Activated T-helper 1 cell treated with anti-CD3 and anti-CD28 coated beads, Interleukin-2, amount 50 U/mL, for 16 hours (primary cell): ENCODE data around the gene CHMP1A.
"Not testable (repeated sequence)": the region's sequence is repeated elsewhere in the genome, so short reads cannot be mapped to it uniquely, and the experiment has no call there.

Source experiments
- DNase-seq, 2 donors: peaks; one replicate each; pipeline ENCODE4 v3.0.0-alpha.2; 2020; ENCODE audit warnings: low read depth in 1 of 2, low spot score in 1 of 2

CHMP1A gene

DNA sequence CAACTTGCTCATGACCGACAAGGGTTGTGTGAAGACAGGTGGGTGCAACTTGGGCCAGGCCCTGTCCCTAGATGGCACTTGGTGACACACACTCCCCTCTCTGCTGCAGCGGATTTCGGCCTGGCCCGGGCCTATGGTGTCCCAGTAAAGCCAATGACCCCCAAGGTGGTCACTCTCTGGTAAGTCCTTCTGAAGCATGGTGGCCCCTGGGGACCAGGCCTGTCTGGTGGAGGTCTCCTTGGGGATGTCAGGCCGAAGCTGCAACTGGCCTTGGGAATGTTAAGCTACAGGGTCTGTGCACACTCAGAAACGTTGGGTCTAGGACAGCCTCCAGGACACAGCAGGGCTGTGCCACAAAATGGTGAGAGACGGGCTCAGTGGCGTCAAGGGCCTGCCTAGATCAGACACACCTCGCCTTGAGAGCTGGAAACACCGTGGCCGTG is 35.8 kb upstream of the CHMP1A start:
- no peak for DNase-seq

DNA sequence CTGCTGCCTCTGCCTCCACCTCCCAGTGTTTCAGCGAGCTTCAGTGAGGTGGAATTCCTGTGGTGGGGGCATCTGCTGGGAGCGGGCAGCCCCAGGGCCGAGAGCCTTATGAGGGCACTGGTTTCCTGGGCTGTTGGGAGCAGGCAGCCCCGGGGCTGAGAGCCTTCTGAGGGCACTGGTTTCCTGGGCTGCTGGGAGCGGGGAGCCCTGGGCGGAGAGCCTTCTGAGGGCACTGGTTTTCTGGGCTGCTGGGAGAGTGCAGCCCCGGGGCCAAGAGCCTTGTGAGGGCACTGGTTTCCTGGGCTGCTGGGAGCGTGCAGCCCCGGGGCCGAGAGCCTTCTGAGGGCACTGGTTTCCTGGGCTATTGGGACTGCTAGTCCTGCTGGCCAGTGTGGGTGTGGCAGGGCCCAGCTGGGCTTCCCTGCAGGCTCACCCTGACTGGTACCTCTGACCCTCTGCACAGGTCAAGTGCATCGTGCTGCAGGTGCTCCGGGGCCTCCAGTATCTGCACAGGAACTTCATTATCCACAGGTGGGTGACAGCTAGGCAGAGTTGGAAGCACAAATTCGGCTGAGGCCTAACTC is 34.6 kb upstream of the CHMP1A start:
- DNase-seq, result no peak

DNA sequence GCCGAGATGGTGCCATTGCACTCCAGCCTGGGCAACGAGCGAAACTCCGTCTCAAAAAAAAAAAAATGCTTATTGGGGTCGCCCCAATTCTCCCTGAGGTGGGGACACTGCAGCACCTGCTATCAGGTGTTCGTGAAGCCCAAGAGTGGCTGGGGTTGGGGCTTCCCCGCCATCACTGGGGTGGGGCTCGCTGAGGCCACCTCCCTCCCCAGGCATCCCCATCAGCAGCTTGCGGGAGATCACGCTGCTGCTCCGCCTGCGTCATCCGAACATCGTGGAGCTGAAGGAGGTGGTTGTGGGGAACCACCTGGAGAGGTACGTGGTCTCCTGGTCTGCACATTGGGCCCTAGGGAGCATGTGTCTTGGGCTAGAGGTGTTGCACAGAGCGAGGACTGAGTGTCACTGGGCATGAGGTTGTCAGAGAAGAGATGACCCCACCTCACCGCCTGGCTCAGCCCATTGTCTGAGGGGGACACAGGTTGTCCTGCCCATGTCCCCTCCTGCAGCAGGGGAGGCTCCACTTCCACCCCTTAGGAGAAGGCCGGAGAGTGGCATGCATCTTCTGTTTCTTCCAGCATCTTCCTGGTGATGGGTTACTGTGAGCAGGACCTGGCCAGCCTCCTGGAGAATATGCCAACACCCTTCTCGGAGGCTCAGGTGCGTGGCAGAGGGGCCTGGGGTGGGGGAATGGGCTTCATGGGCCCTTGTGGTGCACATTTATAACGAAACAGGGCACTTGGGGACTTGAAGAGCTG is 33.9 kb upstream of the CHMP1A start:
- DNase-seq, result no peak

DNA sequence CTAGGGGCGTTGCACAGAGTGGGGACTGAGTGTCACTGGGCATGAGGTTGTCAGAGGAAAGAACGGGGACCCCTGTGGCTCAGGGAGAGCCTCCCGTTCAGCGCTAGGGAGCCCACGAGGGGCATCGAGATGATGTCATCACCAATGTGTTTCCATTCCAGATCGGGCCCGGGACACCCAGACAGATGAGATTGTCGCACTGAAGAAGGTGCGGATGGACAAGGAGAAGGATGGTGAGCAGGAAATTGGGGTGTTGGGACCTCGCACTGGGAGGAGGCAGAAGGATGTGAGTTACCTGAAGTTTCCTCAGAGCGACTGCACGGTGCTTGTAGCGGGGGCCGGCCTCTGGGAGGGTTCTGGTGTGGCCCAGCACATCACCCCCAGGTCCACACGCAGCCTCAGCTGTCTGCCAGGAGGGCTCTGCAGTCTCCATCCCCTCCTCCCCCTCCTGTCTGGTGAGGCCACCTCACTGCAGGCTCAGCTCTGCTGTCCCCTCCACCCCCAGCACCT is 32.9 kb upstream of the CHMP1A start:
- DNase-seq, result no peak

DNA sequence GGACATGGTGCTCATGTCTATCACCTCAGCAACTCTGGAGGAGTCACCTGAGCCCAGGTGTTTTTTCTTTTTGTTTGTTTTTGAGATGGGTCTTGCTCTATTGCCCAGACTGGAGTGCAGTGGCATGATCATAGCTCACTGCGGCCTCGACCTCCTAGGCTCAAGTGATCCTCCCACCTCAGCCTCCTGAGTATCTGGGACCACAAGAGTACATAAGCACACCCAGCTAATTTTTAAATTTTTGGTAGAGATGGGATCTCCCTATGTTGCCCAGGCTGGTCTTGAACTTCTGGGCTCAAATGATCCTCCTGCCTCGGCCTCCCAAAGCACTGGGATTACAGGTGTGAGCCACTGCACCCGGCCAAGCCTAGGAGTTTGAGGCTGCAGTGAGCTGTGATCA is 32.1 kb upstream of the CHMP1A start:
- DNase-seq, result not testable (repeated sequence)

- no peak for DNase-seq
These were observed 31.6 kb upstream of the CHMP1A start for GRCh38 chr16:89689142-89689541.

GRCh38 chr16:89688395-89688794 is 30.9 kb upstream of the CHMP1A start:
- no peak for DNase-seq

DNA sequence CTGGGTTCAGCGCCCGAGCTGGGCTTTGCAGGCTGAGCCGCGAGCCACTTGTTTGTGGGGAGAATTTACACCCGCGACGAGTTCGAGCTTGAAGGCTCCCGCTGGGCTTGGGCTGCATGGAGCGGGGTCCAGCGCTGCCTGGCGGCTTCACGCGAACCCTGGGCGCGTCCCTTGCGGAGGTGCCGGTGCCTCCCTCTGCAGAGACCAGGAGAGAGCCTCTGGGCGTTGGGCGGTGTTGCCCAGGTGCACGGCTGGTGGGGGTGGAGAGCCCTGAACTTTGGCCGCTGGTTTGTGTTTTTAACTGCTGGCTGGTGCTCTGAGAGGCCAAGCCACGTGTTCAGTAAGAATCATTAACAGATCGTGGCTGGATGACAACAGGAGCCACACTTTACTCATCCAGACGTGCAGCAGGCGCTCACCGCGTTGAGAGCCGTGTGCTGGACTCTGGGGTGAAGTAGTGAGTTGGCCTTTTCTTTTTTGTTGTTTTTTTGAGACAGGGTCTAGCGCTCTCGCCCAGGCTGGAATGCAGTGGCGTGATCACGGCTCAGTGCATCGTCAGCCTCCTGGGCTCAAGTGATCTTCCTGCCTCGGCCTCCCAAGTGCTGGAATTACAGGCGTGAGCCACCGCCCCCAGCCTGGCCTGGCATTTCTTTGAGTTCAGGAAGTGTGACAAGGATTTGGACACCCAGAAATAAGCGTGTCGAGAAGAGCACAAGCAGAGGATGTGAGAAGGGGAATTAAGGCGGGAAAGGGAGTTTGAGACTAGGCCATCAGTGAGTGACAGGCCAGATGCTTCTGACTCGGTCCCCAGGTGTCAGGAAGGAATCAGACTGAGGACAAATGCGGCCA is 29.8 kb upstream of the CHMP1A start:
- no peak for DNase-seq

DNA sequence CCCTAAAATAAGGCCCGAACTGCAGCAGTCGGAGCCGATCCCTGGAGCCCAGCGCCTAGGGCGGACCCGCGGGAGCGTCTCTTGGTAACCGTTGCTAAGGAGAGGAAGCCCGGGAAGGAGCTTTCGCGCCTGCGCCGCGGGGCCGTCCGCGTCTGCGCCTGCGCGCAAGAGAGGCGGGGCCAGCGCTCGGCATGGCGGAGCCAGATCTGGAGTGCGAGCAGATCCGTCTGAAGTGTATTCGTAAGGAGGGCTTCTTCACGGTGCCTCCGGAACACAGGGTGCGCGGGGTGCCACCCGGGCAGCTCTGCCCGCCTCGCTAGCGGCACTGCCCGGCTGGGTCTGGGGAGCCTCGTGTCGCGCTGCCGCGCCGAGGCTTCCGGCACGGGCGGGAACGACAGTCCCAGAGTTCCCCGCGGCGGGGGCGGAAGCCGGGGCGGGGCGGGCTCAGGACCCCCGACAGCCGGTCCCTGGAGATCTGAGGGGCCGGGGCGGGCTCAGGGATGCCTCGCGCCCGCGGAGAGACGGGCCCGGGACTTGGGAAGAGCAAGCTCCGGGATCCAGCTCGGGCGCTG is 29.1 kb upstream of the CHMP1A start, which contains the start of gene CDK10:
Gene CDK10, plus strand, starts transcription at position 170 of the 572 bp plus-strand sequence. Its CDS starts 22 bp downstream, at position 192.
- peak; percentile 72 to 89 for DNase-seq

DNA sequence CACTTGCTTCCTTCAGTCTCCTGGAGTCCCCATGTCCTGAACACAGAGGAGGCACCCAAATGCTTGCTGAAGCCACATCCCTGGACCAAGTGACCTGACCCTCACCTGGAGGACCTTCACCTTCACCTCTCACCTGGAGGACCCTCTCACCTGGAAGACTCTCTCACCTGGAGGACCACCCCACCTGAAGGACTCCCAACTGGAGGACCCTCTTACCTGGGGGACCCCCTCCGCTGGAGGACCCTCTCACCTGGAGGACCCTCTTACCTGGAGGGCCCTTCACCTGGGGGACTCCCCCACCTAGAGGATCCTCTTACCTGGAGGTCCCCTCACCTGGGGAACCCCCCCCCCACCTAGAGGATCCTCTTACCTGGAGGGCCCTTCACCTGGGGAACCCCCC is 28.4 kb upstream of the CHMP1A start:
- DNase-seq, result no peak

GRCh38 chr16:89678258-89678657 is 20.8 kb upstream of the CHMP1A start:
- no peak for DNase-seq

GRCh38 chr16:89672177-89672941 is 14.9 kb upstream of the CHMP1A start:
- DNase-seq, result no peak

- not testable (repeated sequence) for DNase-seq
These were observed 14.1 kb upstream of the CHMP1A start for GRCh38 chr16:89671565-89671964.

DNA sequence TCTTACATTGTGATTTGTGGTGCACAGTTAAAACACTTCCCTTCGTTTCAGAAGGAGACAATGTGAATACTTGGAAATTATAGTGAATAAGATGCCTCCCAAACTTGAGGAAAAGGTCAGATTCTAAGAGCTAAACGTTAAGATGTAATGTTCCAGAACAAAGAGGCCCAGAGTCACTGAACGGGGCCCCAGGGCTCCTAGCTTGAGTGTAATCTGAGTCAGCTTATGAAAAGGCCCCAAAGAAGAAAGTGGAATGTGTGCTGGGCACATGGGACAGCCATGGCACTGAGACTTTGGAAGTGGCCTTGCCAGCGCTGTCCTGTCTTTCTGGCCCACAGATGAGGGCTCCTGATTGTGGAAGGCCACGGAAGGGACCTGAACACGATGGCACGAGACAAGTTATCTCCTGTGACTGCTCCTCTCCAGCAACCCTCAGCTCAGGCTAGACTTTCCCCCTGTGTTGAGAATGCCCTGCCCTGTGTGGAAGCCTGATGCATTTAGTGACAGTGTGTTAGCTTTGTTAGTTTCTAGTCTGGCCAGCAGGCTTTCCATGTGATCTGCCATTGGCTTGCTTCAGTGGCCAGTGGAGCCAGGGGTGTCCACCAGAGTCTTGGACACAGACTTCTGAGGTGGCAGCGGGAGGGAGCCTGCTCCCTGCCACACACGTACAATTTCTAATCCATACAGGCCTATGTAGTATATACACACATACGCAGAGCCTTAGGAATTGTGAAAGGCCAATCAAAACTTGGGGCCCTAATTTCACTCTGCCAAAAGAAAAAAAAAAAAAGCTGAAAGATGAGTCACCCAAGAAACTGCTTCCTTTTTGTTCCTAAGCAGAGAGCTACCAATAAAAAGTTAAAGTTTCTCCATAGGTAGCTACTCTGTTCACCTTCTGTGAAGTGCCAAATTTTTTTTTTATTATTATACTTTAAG is 13.3 kb upstream of the CHMP1A start:
- no peak for DNase-seq

GRCh38 chr16:89669755-89670154 is 12.2 kb upstream of the CHMP1A start:
- DNase-seq, result no peak

DNA sequence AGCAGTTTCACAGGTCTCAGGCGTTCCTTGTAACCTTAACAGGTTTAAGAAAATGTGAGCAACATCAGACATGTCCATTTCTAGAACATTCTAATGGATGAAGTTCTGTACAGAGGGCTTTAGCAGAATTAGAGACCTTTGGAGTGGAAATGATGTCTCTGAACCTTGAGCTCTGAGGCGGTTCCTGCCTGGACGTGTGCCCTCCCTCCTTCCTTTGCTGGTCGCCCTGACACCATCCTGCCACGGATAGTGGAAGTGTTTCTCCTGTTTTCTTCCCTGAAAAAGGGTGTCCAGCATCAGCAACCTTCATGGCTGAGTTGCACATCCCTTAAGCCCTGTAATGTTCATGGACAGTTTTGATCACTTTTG is 11.3 kb upstream of the CHMP1A start:
- DNase-seq, result no peak

- no peak for DNase-seq
These were observed 10.1 kb upstream of the CHMP1A start for GRCh38 chr16:89667633-89668032.

DNA sequence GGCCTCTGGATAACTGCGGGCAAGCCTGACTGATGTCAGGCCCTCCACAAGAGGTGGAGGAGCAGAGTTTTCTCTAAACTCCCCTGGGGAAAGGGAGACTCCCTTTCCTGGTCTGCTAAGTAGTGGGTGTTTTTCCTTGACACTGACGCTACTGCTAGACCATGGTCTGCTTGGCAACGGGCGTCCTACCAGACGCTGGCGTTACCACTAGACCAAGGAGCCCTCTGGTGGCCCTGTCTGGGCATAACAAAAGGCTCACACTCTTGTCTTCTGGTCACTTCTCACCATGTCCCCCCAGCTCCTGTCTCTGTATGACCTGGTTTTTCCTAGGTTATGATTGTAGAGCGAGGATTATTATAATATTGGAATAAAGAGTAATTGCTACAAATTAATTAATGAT is 9.5 kb upstream of the CHMP1A start:
- DNase-seq, result not testable (repeated sequence)

DNA sequence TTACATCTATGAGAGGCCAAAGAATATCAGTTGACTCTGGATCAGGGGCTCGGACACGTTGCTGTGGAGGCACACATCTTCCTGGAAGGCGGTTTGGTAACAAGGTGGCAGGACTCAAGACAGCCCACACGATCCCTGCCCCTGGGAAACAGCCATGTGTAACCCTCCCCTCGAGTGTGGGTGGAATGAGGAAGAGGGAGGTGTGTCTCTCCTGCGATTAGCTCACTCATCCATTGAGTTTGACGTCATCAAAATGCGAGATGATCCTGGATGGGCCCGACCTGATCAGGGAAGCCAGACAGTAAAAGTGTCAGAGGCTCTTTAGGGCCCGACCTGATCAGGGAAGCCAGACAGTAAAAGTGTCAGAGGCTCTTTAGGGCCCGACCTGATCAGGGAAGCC is 6.7 kb upstream of the CHMP1A start:
- not testable (repeated sequence) for DNase-seq

- no peak for DNase-seq
These were observed 3.7 kb upstream of the CHMP1A start for GRCh38 chr16:89661215-89661614.
